MM.1S (cell line): ENCODE results near the gene WEE1.

Experiments
- EZH2 ChIP-seq: fragments of 300-600 bp; sonication (generic); optimal IDR thresholded peaks from 2 replicates; pipeline ENCODE3; 2017; ENCODE audit warnings: low read depth, mild to moderate bottlenecking, antibody characterized with exemption, low read length, mixed read lengths
- TF ChIP-seq, protein P1 (sequence below): fragments of 300-600 bp; sonication (generic); IDR thresholded peaks from 2 replicates; pipeline ENCODE4 v1.5.1; 2016; ENCODE audit warnings: antibody characterized with exemption, low read length, mixed read lengths

DNA sequence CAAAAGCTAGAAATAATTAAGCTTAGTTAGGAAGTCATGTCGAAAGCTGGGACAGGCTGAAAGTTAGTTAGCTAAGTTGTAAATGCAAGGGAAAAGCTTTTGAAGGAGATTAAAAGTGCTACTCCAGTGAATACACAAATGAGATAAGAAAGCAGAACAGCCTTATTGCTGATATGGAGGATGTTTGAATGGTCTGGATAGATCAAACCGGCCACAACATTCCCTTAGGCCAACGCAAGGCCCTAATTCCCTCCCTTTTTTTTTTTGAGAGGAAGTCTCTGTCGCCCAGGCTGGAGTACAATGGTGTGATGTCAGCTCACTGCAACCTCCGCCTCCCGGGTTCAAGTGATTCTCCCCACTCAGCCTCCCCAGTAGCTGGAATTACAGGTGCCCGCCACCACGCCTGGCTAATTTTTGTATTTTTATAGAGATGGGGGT is 23.3 kb upstream of the WEE1 start:
- TF ChIP-seq EZH2 = no peak
- TF ChIP-seq, protein P1, sequence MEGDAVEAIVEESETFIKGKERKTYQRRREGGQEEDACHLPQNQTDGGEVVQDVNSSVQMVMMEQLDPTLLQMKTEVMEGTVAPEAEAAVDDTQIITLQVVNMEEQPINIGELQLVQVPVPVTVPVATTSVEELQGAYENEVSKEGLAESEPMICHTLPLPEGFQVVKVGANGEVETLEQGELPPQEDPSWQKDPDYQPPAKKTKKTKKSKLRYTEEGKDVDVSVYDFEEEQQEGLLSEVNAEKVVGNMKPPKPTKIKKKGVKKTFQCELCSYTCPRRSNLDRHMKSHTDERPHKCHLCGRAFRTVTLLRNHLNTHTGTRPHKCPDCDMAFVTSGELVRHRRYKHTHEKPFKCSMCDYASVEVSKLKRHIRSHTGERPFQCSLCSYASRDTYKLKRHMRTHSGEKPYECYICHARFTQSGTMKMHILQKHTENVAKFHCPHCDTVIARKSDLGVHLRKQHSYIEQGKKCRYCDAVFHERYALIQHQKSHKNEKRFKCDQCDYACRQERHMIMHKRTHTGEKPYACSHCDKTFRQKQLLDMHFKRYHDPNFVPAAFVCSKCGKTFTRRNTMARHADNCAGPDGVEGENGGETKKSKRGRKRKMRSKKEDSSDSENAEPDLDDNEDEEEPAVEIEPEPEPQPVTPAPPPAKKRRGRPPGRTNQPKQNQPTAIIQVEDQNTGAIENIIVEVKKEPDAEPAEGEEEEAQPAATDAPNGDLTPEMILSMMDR = no peak
